GM18505 (cell line): ENCODE measurements around the gene HEXIM2.

Experiments used
- ATAC-seq: cut with Tn5 transposase; IDR thresholded peaks from one replicate; pipeline ENCODE4 v1.9.1; 2021; ENCODE audit not compliant: unreplicated experiment
- POLR2A ChIP-seq: IDR thresholded peaks from 4 replicates; pipeline ENCODE4 v1.6.1; 2011; ENCODE audit warnings: borderline replicate concordance; ENCODE audit not compliant: insufficient read depth, insufficient read length; ENCODE audit errors: extremely low read depth

Gene HEXIM2

GRCh38 chr17:45130681-45131615 lies 30.7 kb upstream of the HEXIM2 start:
- no peak for TF ChIP-seq POLR2A
- ATAC-seq, result no peak

GRCh38 chr17:45131616-45132319 lies 29.9 kb upstream of the HEXIM2 start:
- ATAC-seq, result no peak
- no peak for TF ChIP-seq POLR2A

GRCh38 chr17:45132320-45132571 lies 29.4 kb upstream of the HEXIM2 start, which contains the start of gene PLCD3:
PLCD3 (minus strand) TSS chr17:45132515; CDS start chr17:45132410, 105 bp downstream.
- no peak for TF ChIP-seq POLR2A
- no peak for ATAC-seq

GRCh38 chr17:45132572-45133463 lies 28.9 kb upstream of the HEXIM2 start:
- no peak for TF ChIP-seq POLR2A
- ATAC-seq, result no peak

- peak; percentile 65 for ATAC-seq
Observed at GRCh38 chr17:45135192-45135977, 26.3 kb upstream of the HEXIM2 start, which contains the start of gene ACBD4. ACBD4 (plus strand) TSS chr17:45135687; CDS start chr17:45136145, 458 bp downstream.

GRCh38 chr17:45135978-45136791 lies 25.5 kb upstream of the HEXIM2 start:
- no peak for TF ChIP-seq POLR2A
- no peak for ATAC-seq

More at GRCh38 chr17:45135192-45135977, 26.3 kb upstream of the HEXIM2 start, which contains the start of gene ACBD4:
- TF ChIP-seq POLR2A, result peak; percentile 84

- ATAC-seq, result no peak
- no peak for TF ChIP-seq POLR2A
Observed at GRCh38 chr17:45136846-45137560, 24.7 kb upstream of the HEXIM2 start.

GRCh38 chr17:45137561-45138305 lies 23.9 kb upstream of the HEXIM2 start:
- no peak for TF ChIP-seq POLR2A
- ATAC-seq, result no peak

GRCh38 chr17:45138911-45139532 lies 22.7 kb upstream of the HEXIM2 start:
- ATAC-seq, result no peak
- no peak for TF ChIP-seq POLR2A

GRCh38 chr17:45139533-45139920 lies 22.1 kb upstream of the HEXIM2 start:
- no peak for ATAC-seq
- TF ChIP-seq POLR2A, result no peak
